IPS-20b (cell line): ENCODE measurements around the gene NUP35.

Experiments used
- H3K27ac ChIP-seq: one replicate; pipeline ENCODE4 v1.5.1; 2013; ENCODE audit warnings: low read length
- H3K27me3 ChIP-seq: 2 replicates; pipeline ENCODE4 v1.6.1; 2013; ENCODE audit warnings: mild to moderate bottlenecking, low read length, inconsistent platforms; ENCODE audit not compliant: insufficient read depth
- H3K36me3 ChIP-seq: 2 replicates; pipeline ENCODE4 v1.6.1; 2013; ENCODE audit warnings: low read depth, mild to moderate bottlenecking, inconsistent platforms, low read length, moderate library complexity; ENCODE audit not compliant: insufficient read depth
- H3K4me1 ChIP-seq: 2 replicates; pipeline ENCODE4 v1.6.1; 2013; ENCODE audit warnings: mild to moderate bottlenecking, control low read depth, inconsistent platforms, low read length, moderate library complexity; ENCODE audit not compliant: insufficient read depth
- H3K4me3 ChIP-seq: 2 replicates; pipeline ENCODE4 v1.5.1; 2013; ENCODE audit warnings: mild to moderate bottlenecking, low read length, inconsistent platforms
- H3K9ac ChIP-seq: 2 replicates; pipeline ENCODE4 v1.6.1; 2013; ENCODE audit warnings: low read depth, mild to moderate bottlenecking, inconsistent platforms, low read length, moderate library complexity
- H3K9me3 ChIP-seq: 2 replicates; pipeline ENCODE4 v1.6.1; 2013; ENCODE audit warnings: mild to moderate bottlenecking, low read depth, low read length, inconsistent platforms; ENCODE audit not compliant: insufficient read depth

Gene NUP35

DNA sequence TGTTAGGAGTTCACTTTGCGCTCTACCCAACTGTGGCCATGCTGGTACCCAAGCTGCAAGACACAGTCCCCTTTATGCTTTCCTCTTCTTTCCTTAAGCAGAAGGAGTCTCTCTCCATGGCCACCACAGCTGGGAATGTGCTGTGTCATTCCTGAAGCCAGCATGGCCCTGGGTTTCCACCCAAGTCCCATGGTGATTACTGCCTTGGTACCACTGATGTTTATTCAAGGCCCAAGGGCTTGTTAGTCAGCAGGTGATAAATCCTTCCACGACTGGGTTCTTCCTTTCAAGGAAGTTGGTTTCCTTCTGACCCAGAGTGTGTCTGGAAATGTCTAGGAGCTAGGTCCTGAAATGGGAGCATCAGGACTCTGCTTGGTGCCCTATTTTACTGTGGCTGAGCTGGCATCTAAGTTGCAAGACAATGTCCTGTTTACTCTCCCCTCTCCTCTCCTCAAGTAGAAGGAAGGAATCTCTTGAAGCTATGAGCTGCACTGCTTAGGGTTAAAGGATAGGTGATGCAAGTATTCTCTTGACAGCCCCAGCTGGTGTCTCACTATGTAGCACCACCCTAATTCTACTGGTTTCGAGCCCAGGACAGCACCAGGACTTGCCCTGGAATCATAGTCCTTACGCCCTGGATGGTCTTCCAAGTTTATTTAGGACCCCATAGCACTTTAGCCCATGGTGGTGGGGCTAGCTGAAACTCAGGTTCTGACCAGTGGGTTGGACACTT, 18.7 kb upstream of the NUP35 start:
- Histone ChIP-seq H3K27ac (no peak overlapping the region), H3K4me3 (no peak overlapping the region), H3K4me1 (no peaks in the 10 kb centered on the region), H3K9ac (no peak overlapping the region), H3K9me3 (no peaks in the 10 kb centered on the region), H3K36me3 (no peaks in the 10 kb centered on the region), H3K27me3 (no peaks in the 10 kb centered on the region)

DNA sequence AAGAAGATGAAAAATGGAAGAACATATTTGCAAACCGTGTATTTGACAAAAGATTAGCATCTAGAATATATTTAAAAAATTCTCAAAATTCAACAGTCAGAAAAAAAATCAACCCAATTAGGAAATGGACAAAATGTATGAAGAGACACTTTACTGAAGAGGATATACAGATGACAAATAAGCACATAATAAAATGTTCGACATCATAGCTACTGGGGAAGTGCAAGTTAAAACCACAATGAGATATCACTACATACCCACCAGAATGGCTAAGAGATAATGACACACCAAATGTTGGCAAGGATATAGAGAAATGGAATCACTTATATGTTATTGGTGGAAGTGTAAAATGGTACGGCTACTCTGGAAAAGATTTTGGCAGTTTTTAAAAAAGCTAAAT, 11.7 kb upstream of the NUP35 start:
- Histone ChIP-seq H3K4me3 (no peak overlapping the region), H3K36me3 (no peaks in the 10 kb centered on the region), H3K4me1 (no peaks in the 10 kb centered on the region), H3K9me3 (no peaks in the 10 kb centered on the region), H3K9ac (no peak overlapping the region), H3K27me3 (no peaks in the 10 kb centered on the region), H3K27ac (no peak overlapping the region)

DNA sequence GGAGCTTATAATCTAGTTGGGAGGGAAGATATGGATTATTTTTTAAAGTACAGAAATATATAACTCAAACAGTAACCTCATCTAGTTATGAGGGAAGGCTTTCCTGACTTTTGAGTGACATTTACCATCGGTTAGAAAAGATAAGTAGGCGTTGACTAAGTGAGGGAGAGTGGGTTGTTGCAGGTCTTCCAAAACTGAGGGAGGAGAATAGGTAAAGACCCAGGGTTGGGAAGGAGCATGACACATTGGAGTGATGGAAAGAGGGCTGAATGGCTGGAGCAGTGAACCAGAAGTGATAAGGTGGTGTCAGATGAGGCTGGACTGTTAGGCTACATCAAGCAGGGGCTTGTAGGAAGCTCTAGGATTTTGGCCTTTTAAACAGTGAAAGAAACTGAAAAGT, 10.6 kb upstream of the NUP35 start:
- no peak overlapping the region for H3K27ac ChIP-seq
- no peak overlapping the region for H3K9ac ChIP-seq
- H3K4me1 ChIP-seq = no peaks in the 10 kb centered on the region; the same call in 1 of the 2 replicates
- no peak overlapping the region for H3K4me3 ChIP-seq
- no peaks in the 10 kb centered on the region for H3K27me3 ChIP-seq
- no peaks in the 10 kb centered on the region for H3K9me3 ChIP-seq
- H3K36me3 ChIP-seq = no peaks in the 10 kb centered on the region

DNA sequence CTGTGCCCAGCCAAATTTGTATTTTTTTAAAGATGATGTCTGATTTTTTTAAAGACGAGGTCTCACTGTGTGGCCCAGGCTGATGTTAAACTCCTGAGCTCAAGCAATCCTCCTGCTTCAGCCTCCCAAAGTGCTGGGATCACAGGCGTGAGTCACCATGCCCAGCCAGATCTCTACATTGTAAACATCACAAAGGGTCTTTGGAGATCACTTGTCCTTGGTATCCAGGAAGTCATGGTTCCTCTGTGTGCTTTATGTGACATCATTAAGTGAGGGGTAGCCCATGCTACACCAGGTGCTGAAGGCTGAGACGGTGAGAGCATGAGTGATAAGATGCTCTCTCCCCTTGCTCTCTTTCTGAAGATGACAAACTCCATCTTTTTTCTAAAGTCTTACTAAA, 7.0 kb upstream of the NUP35 start:
- no peak overlapping the region for H3K4me3 ChIP-seq
- H3K9me3 ChIP-seq = no peaks in the 10 kb centered on the region
- H3K36me3 ChIP-seq = no peaks in the 10 kb centered on the region
- H3K4me1 ChIP-seq = no peaks in the 10 kb centered on the region; the same call in 1 of the 2 replicates
- H3K9ac ChIP-seq = no peak overlapping the region
- no peaks in the 10 kb centered on the region for H3K27me3 ChIP-seq
- no peak overlapping the region for H3K27ac ChIP-seq

DNA sequence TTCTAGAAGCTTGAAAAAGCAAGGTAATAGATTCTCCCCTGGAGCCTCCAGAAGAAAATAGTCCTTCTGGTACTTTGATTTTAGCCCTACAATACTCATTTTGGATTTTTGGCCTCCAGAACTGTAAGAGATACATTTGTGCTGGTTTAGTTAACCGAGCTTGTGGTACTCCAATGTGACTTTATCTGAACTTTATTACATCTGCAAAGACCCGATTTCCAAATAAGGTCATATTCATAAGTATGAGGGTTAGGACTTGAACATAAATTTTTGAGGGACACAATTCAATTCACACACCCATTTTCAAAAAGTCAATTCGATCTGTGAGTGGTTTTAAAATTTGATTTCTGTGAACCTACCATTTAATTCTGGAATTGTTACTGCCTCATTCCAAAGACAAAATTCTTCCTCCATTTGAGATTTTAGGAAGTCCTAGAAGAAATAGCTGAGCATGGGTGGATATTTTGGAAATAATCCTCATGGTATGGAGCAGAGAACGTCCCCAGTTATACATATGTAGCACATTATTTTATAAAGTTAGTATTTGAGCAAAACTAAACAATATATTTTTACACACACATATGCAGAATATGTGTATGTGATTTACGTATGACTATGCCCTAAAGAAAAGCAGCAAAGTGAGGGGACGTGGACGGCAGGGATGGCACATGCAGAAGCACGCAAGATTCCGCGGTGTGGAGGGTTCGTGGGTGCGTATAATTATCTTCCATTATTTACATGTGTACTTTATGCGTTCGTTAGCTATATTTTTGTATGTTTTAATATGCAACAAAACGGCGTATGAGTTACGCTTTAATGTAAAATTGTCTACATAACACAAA, 905 bp upstream of the NUP35 start:
- peak overlapping the region; percentile 94 for H3K9ac ChIP-seq
- peak overlapping the region; percentile 63 for H3K27ac ChIP-seq
- H3K4me3 ChIP-seq = peak overlapping the region; percentile 89
- H3K27me3 ChIP-seq = no peaks in the 10 kb centered on the region
- peaks cover 7% of the 10 kb centered on the region for H3K4me1 ChIP-seq
- peaks cover 3% of the 10 kb centered on the region for H3K36me3 ChIP-seq
- H3K9me3 ChIP-seq = no peaks in the 10 kb centered on the region

DNA sequence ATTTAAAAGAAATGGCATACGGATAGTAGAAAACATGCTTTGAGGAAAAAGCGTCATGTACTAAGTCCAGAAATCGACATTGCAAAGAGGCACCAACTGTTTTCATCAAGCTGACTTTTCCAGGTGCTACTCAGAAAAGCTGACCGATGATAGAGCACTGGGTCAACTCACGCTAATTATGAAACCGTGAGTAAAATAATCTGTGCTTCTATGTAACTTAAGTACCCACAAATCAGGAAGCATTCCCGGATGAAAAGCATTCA, 353 bp upstream of the NUP35 start:
- Histone ChIP-seq H3K27ac (peak overlapping the region; percentile 63), H3K4me3 (peak overlapping the region; percentile 89), H3K27me3 (no peaks in the 10 kb centered on the region), H3K36me3 (peaks cover 9% of the 10 kb centered on the region), H3K9me3 (no peaks in the 10 kb centered on the region), H3K4me1 (peaks cover 7% of the 10 kb centered on the region; the same call in 1 of the 2 replicates), H3K9ac (peak overlapping the region; percentile 94)

DNA sequence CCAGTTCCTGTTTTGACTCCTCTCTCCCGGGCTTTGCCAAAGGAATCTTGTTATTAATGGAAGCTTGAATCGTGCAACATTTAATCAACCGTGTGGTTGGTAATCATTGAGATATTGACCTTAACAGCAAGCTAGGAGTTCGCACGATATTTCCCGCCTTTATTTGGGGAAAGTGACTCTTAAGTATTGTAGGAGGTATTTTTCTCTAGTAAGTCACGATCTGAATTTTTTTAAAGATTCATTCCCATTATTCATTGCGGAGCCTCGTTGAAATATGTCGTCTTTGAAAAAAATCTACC, 663 bp downstream of the NUP35 start:
- peak overlapping the region; percentile 94 for H3K9ac ChIP-seq
- no peaks in the 10 kb centered on the region for H3K27me3 ChIP-seq
- H3K27ac ChIP-seq = peak overlapping the region; percentile 65
- H3K9me3 ChIP-seq = no peaks in the 10 kb centered on the region
- peaks cover 19% of the 10 kb centered on the region for H3K36me3 ChIP-seq
- H3K4me3 ChIP-seq = peak overlapping the region; percentile 89
- H3K4me1 ChIP-seq = peaks cover 7% of the 10 kb centered on the region; the same call in 1 of the 2 replicates

DNA sequence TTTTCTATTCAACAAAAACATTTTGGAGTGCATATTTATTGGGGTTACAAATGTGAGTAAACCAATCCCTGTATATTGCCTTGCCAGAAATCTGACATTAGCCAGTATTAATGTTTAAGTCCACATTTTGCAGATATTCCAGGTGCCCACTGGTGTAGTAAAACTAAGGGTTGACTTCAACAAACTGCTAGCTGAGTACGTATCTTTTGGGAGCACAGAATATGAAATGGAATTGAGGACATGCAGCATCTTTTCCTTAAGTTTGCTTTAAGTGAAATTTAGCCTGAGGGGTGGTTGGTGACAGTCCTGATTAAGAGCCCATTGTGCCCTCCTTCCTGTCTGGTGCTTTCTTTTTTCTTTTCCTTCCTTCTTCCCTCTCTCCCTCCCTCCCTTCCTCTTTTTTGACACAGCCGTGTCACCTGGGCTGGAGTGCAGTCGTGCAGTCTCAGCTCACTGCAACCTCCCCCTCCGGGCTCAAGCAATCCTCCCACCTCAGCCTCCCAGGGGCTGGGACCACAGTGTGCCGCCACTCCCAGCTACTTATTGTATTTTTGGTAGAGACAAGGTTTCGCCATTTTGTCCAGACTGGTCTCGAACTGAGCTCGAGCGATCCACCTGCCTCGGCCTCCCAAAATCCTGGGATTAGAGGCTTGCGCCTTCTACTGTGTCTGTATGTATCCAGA, 1.6 kb downstream of the NUP35 start:
- Histone ChIP-seq H3K27ac (no peak overlapping the region), H3K27me3 (no peaks in the 10 kb centered on the region), H3K9me3 (no peaks in the 10 kb centered on the region), H3K36me3 (peaks cover 28% of the 10 kb centered on the region), H3K9ac (peak overlapping the region; percentile 94; the same call in 1 of the 2 replicates), H3K4me1 (peaks cover 7% of the 10 kb centered on the region; the same call in 1 of the 2 replicates), H3K4me3 (peak overlapping the region; percentile 89)

DNA sequence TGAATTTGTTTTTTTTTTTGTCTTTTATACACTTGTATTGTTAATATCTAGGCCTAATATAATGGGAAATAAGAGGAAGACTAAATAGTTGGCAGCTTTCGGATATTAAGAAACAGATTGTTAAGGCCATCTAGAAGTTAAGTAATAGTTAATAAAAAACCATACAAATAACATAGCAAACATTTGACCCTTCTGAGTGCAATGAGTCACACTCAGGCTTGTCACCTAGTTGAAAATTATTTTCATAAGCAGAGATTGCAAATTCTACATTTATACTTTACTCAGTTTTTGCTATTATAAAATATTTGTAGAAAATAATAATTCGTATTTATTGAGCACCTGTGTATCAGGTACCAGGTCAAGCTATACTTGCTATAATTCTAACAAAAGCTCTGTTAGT, 2.4 kb downstream of the NUP35 start:
- H3K9ac ChIP-seq = no peak overlapping the region
- no peak overlapping the region for H3K27ac ChIP-seq
- H3K4me3 ChIP-seq = peak overlapping the region; percentile 89; the same call in 1 of the 2 replicates
- no peaks in the 10 kb centered on the region for H3K27me3 ChIP-seq
- H3K9me3 ChIP-seq = no peaks in the 10 kb centered on the region
- H3K36me3 ChIP-seq = peaks cover 36% of the 10 kb centered on the region
- H3K4me1 ChIP-seq = peaks cover 7% of the 10 kb centered on the region; the same call in 1 of the 2 replicates

DNA sequence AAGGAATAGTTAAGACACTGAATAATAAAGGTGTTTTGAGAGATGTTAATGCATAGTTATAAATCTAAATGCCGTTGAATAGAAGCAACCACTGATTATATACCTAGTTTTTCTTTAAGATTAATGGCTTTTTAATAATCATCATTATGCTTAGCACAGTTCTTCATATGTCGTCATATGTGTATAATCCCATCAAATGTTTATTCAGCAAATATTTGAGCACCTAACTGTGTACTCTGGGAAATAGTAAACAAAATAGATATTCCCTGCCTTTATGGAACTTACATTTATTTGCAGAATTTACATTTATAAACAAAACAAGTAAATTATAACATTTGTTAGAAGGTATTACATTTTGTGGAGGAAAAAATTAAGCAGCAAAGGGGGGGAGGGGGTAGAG, 9.8 kb downstream of the NUP35 start:
- no peaks in the 10 kb centered on the region for H3K9me3 ChIP-seq

DNA sequence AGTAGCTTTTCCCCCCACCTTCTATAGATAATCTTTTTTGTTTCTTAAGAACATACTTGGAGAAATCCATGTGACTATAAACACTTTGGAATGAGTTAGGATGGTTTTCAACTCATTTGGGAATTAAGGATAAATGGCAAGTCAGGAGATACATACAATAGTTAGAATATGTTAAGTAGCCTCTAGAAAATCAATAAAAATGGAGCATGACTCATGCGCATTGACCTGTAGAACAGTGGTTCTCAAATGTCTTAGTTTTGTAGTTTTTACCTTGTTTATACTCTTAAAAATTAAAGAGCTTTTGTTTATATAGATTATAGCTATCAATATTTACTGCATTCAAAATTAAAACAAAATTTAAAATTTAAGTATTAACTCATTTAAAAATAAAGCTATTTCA, 24.7 kb downstream of the NUP35 start:
- peaks cover 66% of the 10 kb centered on the region for H3K36me3 ChIP-seq
- H3K4me3 ChIP-seq = no peak overlapping the region
- H3K27ac ChIP-seq = no peak overlapping the region
- peaks cover 14% of the 10 kb centered on the region for H3K9me3 ChIP-seq
- H3K9ac ChIP-seq = no peak overlapping the region
- H3K4me1 ChIP-seq = peaks cover 7% of the 10 kb centered on the region
- no peaks in the 10 kb centered on the region for H3K27me3 ChIP-seq

More for the DNA sequence above, 9.8 kb downstream of the NUP35 start:
- no peaks in the 10 kb centered on the region for H3K27me3 ChIP-seq
- no peak overlapping the region for H3K4me3 ChIP-seq
- no peak overlapping the region for H3K9ac ChIP-seq
- H3K36me3 ChIP-seq = peaks cover 79% of the 10 kb centered on the region
- no peaks in the 10 kb centered on the region for H3K4me1 ChIP-seq
- H3K27ac ChIP-seq = no peak overlapping the region
